Endodermal cell (in vitro differentiated cells): Measurements from ENCODE around the gene MYH7. TPM values are rescaled to one million over a fixed set of nuclear protein-coding genes. Genes with fewer than 3 reads are reported as not detected.
"Not testable (repeated sequence)": the region's sequence is repeated elsewhere in the genome, so short reads cannot be mapped to it uniquely, and the experiment has no call there.

Experiments used
- DNase-seq: peaks from one replicate; pipeline ENCODE4 v3.0.0-alpha.2; 2017
- H3K27ac ChIP-seq: 2 replicates; pipeline ENCODE4 v1.5.1; 2013; ENCODE audit warnings: mild to moderate bottlenecking, low read depth, low read length, moderate library complexity
- H3K27me3 ChIP-seq: 2 replicates; pipeline ENCODE4 v1.6.1; 2013; ENCODE audit warnings: mild to moderate bottlenecking, low read length, moderate library complexity; ENCODE audit not compliant: insufficient read depth, control insufficient read depth, poor library complexity, severe bottlenecking
- H3K36me3 ChIP-seq: 2 replicates; pipeline ENCODE4 v1.7.0; 2013; ENCODE audit warnings: mild to moderate bottlenecking, low read length, moderate library complexity; ENCODE audit not compliant: control insufficient read depth, insufficient read depth
- H3K4me1 ChIP-seq: one replicate; pipeline ENCODE4 v1.7.0; 2013; ENCODE audit warnings: low read length; ENCODE audit not compliant: control insufficient read depth, insufficient read depth
- H3K4me3 ChIP-seq: 2 replicates; pipeline ENCODE4 v1.5.1; 2013; ENCODE audit warnings: mild to moderate bottlenecking, low read length, moderate library complexity
- H3K9ac ChIP-seq: 2 replicates; pipeline ENCODE4 v1.6.1; 2013; ENCODE audit warnings: mild to moderate bottlenecking, low read length, moderate library complexity; ENCODE audit not compliant: poor library complexity, severe bottlenecking; ENCODE audit errors: extremely low read depth
- H3K9me3 ChIP-seq: 2 replicates; pipeline ENCODE4 v1.6.1; 2013; ENCODE audit warnings: mild to moderate bottlenecking, low read length, moderate library complexity; ENCODE audit not compliant: control insufficient read depth
- H3K27ac Mint-ChIP-seq: 2 replicates; pipeline ENCODE4 v1.8.0; 2020; ENCODE audit warnings: mixed read lengths
- H3K27me3 Mint-ChIP-seq: 2 replicates; pipeline ENCODE4 v1.8.0; 2021; ENCODE audit warnings: mild to moderate bottlenecking, mixed read lengths; ENCODE audit not compliant: insufficient read depth
- H3K36me3 Mint-ChIP-seq: 2 replicates; pipeline ENCODE4 v1.8.0; 2020; ENCODE audit warnings: low read depth, mixed read lengths
- H3K4me1 Mint-ChIP-seq: 2 replicates; pipeline ENCODE4 v1.8.0; 2020; ENCODE audit warnings: mixed read lengths
- H3K4me3 Mint-ChIP-seq: 2 replicates; pipeline ENCODE4 v1.8.0; 2020; ENCODE audit warnings: mild to moderate bottlenecking, moderate library complexity, mixed read lengths
- H3K9me3 Mint-ChIP-seq: 2 replicates; pipeline ENCODE4 v1.8.0; 2020; ENCODE audit warnings: mild to moderate bottlenecking, mixed read lengths
- CTCF ChIP-seq: fragments of 200-600 bp; sonication (generic); conservative IDR thresholded peaks from 2 replicates; pipeline ENCODE4 v1.5.0; 2021; ENCODE audit warnings: antibody characterized with exemption, mild to moderate bottlenecking
- WGBS, 2 experiments: methylation state at CpG; one replicate each; pipeline versions ENCODE4 v1.1.5 to v1.1.7; 2013; ENCODE audit warnings: missing lambda C conversion rate in 2 of 2, mixed read lengths in 1 of 2; ENCODE audit not compliant: insufficient coverage in 1 of 2, insufficient read length in 1 of 2; 5-methylcytosine and 5-hydroxymethylcytosine counted together
- total RNA-seq, 2 donors: library from RNA; stranded (reverse); fragmentation: NEBNext Ultra II Directional in 1 of 2; extraction: Animal tissue kit (Norgen Biotek cat#: 25700) in 1 of 2; gene quantifications; 2 replicates in 1 of 2; 3 replicates in 1 of 2; pipeline ENCODE4 v1.2.1, GENCODE V29; 2021

Gene MYH7
- total RNA-seq, 2 donors from 2014 or later, result 0.55 TPM; not detected in 1

GRCh38 chr14:23386999-23387398 is 48.5 kb downstream of the MYH7 start:
- DNase-seq, result no peak
- no peak for TF ChIP-seq CTCF
- no peak overlapping the region for H3K4me3 ChIP-seq
- H3K4me1 ChIP-seq, result no peaks in the 10 kb centered on the region
- Mint-ChIP-seq H3K27me3 (peaks cover 28% of the 10 kb centered on the region), H3K36me3 (no peaks in the 10 kb centered on the region), H3K27ac (no peak overlapping the region), H3K4me3 (no peak overlapping the region), H3K9me3 (no peaks in the 10 kb centered on the region), H3K4me1 (no peaks in the 10 kb centered on the region)
- 88 to 94% methylated on average over 1 of the region's 1 CpG for WGBS, 2 experiments
- no peaks in the 10 kb centered on the region for H3K36me3 ChIP-seq
- no peak overlapping the region for H3K27ac ChIP-seq
- no peak overlapping the region for H3K9ac ChIP-seq
- peaks cover 9% of the 10 kb centered on the region for H3K27me3 ChIP-seq
- H3K9me3 ChIP-seq, result no peaks in the 10 kb centered on the region

GRCh38 chr14:23386266-23386657 is 49.2 kb downstream of the MYH7 start:
- H3K9ac ChIP-seq, H3K4me1 ChIP-seq, H3K27ac ChIP-seq, H3K4me1 Mint-ChIP-seq, DNase-seq, H3K4me3 ChIP-seq, H3K27me3 ChIP-seq, H3K9me3 Mint-ChIP-seq, H3K36me3 Mint-ChIP-seq, H3K4me3 Mint-ChIP-seq, H3K27ac Mint-ChIP-seq, H3K36me3 ChIP-seq, H3K9me3 ChIP-seq: not testable (repeated sequence)
- 89 to 95% methylated on average over 6 to 15 of the region's 17 CpGs for WGBS, 2 experiments
- peaks cover 31% of the 10 kb centered on the region for H3K27me3 Mint-ChIP-seq

- WGBS, 2 experiments, result 92 to 99% methylated on average over 10 to 18 of the region's 18 CpGs
- H3K9me3 ChIP-seq, result no peaks in the 10 kb centered on the region
- H3K27ac Mint-ChIP-seq, result no peak overlapping the region
- peak; percentile 63 for DNase-seq
- H3K9me3 Mint-ChIP-seq, result no peaks in the 10 kb centered on the region
- no peaks in the 10 kb centered on the region for H3K4me1 Mint-ChIP-seq
- no peaks in the 10 kb centered on the region for H3K4me1 ChIP-seq
- H3K27me3 Mint-ChIP-seq, result peaks cover 36% of the 10 kb centered on the region
- no peaks in the 10 kb centered on the region for H3K36me3 ChIP-seq
- TF ChIP-seq CTCF, result peak; percentile 58
- H3K36me3 Mint-ChIP-seq, result no peaks in the 10 kb centered on the region
- H3K27ac ChIP-seq, result no peak overlapping the region
- no peak overlapping the region for H3K4me3 Mint-ChIP-seq
- H3K27me3 ChIP-seq, result peaks cover 4% of the 10 kb centered on the region
- no peak overlapping the region for H3K9ac ChIP-seq
- no peak overlapping the region for H3K4me3 ChIP-seq
Observed at GRCh38 chr14:23385642-23386265, 49.7 kb downstream of the MYH7 start.

- H3K27ac Mint-ChIP-seq, result no peak overlapping the region
- H3K36me3 Mint-ChIP-seq, result no peaks in the 10 kb centered on the region
- H3K4me1 ChIP-seq, result no peaks in the 10 kb centered on the region
- H3K27me3 ChIP-seq, result no peaks in the 10 kb centered on the region
- H3K27me3 Mint-ChIP-seq, result peaks cover 37% of the 10 kb centered on the region
- no peaks in the 10 kb centered on the region for H3K9me3 ChIP-seq
- no peak overlapping the region for H3K4me3 ChIP-seq
- no peaks in the 10 kb centered on the region for H3K4me1 Mint-ChIP-seq
- no peak overlapping the region for H3K4me3 Mint-ChIP-seq
- 80 to 92% methylated on average over 1 to 2 of the region's 2 CpGs for WGBS, 2 experiments
- TF ChIP-seq CTCF, result no peak
- H3K27ac ChIP-seq, result no peak overlapping the region
- no peaks in the 10 kb centered on the region for H3K36me3 ChIP-seq
- H3K9ac ChIP-seq, result no peak overlapping the region
- no peak for DNase-seq
- no peaks in the 10 kb centered on the region for H3K9me3 Mint-ChIP-seq
Observed at GRCh38 chr14:23385244-23385641, 50.2 kb downstream of the MYH7 start.
